Smooth muscle cell (in vitro differentiated cells): Measurements from ENCODE around the gene LHX6. TPM values are rescaled to one million over a fixed set of nuclear protein-coding genes. Genes with fewer than 3 reads are reported as not detected.

Source experiments
- DNase-seq: peaks from one replicate; lab custom pipeline; 2025; ENCODE audit not compliant: unreplicated experiment; lab: John Stamatoyannopoulos, UW
- H2AFZ ChIP-seq: fragments of 200-600 bp; sonication (generic); 2 replicates; pipeline ENCODE4 v1.6.0; 2016; ENCODE audit warnings: antibody characterized with exemption, low read depth, mild to moderate bottlenecking
- H3F3A ChIP-seq: fragments of 200-600 bp; sonication (generic); 2 replicates; pipeline ENCODE4 v1.6.0; 2017; ENCODE audit warnings: antibody characterized with exemption, low read depth
- H3K27ac ChIP-seq: fragments of 200-600 bp; sonication (generic); 2 replicates; pipeline ENCODE4 v1.5.1; 2016; ENCODE audit warnings: low read depth, mild to moderate bottlenecking
- H3K27me3 ChIP-seq: fragments of 200-600 bp; sonication (generic); 2 replicates; pipeline ENCODE4 v1.6.1; 2016; ENCODE audit warnings: low read depth, mild to moderate bottlenecking
- H3K36me3 ChIP-seq: fragments of 200-600 bp; sonication (generic); 2 replicates; pipeline ENCODE4 v1.5.1; 2016; ENCODE audit warnings: low read depth
- H3K4me1 ChIP-seq: fragments of 200-600 bp; sonication (generic); 2 replicates; pipeline ENCODE4 v1.5.1; 2016; ENCODE audit warnings: low read depth
- H3K4me2 ChIP-seq: fragments of 200-600 bp; sonication (generic); 2 replicates; pipeline ENCODE4 v1.6.0; 2016; ENCODE audit warnings: mild to moderate bottlenecking
- H3K4me3 ChIP-seq: fragments of 200-600 bp; sonication (generic); 2 replicates; pipeline ENCODE4 v1.5.1; 2016; ENCODE audit warnings: mild to moderate bottlenecking
- H3K79me2 ChIP-seq: fragments of 200-600 bp; sonication (generic); 2 replicates; pipeline ENCODE4 v1.6.0; 2016; ENCODE audit warnings: low read depth, mild to moderate bottlenecking
- H3K9ac ChIP-seq: fragments of 200-600 bp; sonication (generic); 2 replicates; pipeline ENCODE4 v1.6.0; 2016; ENCODE audit warnings: low read depth
- H3K9me3 ChIP-seq: fragments of 200-600 bp; sonication (generic); replicated peaks from 2 replicates; pipeline ENCODE4 v1.5.1; 2016; ENCODE audit warnings: low read depth
- H4K20me1 ChIP-seq: fragments of 200-600 bp; sonication (generic); 2 replicates; pipeline ENCODE4 v1.6.0; 2016; ENCODE audit warnings: low read depth
- WGBS: methylation state at CpG from one replicate; pipeline ENCODE4 v1.1.7; 2016; ENCODE audit warnings: low lambda C conversion rate; 5-methylcytosine and 5-hydroxymethylcytosine counted together
- polyA plus RNA-seq: library from polyadenylated mRNA; unstranded; fragments of >200 nt; fragmentation: Nextera tagmentation; extraction: Ambion mirVana; gene quantifications from 2 replicates; pipeline ENCODE4 v1.2.1, GENCODE V29; 2016
- total RNA-seq: library from RNA; depleted of rRNA; stranded (reverse); fragments of >200 nt; gene quantifications from 2 replicates; pipeline ENCODE4 v1.2.3, GENCODE V29; 2014
- TF ChIP-seq, protein P1 (sequence below): fragments of 200-600 bp; sonication (generic); IDR thresholded peaks from 2 replicates; pipeline ENCODE4 v1.5.1; 2017; ENCODE audit warnings: borderline replicate concordance, mild to moderate bottlenecking, antibody characterized with exemption; ENCODE audit not compliant: insufficient read depth, poor library complexity, severe bottlenecking

The LHX6 gene
- total and polyA plus RNA-seq, 2 experiments from 2014 or later = not detected

DNA sequence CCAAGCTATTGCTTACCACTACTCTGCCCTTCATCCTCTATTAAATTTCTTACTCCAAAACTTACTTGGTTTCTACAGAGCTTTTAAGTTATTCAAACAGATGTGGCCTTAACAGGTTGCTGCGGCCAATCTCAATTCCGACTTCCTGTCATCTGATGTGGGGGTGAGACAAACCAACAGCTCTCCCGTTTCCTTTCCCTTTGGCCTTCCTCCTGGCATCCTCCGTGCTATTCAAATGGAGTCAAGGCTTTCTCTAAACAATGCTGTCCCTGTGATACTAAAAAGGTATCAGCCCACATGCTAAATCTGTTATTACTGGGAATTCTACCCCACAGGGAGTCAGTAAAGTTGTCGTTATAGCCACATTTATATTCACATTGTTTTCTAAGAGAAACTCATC lies 24.0 kb upstream of the LHX6 start:
- H3K27me3 ChIP-seq = no peaks in the 10 kb centered on the region
- 77% methylated on average over 5 of the region's 5 CpGs for WGBS
- DNase-seq = no peak
- H3K4me1 ChIP-seq = no peaks in the 10 kb centered on the region
- no peaks in the 10 kb centered on the region for H3K9me3 ChIP-seq
- no peak overlapping the region for H3K4me3 ChIP-seq
- TF ChIP-seq, protein P1, sequence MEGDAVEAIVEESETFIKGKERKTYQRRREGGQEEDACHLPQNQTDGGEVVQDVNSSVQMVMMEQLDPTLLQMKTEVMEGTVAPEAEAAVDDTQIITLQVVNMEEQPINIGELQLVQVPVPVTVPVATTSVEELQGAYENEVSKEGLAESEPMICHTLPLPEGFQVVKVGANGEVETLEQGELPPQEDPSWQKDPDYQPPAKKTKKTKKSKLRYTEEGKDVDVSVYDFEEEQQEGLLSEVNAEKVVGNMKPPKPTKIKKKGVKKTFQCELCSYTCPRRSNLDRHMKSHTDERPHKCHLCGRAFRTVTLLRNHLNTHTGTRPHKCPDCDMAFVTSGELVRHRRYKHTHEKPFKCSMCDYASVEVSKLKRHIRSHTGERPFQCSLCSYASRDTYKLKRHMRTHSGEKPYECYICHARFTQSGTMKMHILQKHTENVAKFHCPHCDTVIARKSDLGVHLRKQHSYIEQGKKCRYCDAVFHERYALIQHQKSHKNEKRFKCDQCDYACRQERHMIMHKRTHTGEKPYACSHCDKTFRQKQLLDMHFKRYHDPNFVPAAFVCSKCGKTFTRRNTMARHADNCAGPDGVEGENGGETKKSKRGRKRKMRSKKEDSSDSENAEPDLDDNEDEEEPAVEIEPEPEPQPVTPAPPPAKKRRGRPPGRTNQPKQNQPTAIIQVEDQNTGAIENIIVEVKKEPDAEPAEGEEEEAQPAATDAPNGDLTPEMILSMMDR = no peak
- H3F3A ChIP-seq = no peaks in the 10 kb centered on the region
- peaks cover 56% of the 10 kb centered on the region for H4K20me1 ChIP-seq
- peaks cover 9% of the 10 kb centered on the region for H3K79me2 ChIP-seq
- H2AFZ ChIP-seq = no peak overlapping the region
- peaks cover 15% of the 10 kb centered on the region for H3K36me3 ChIP-seq
- no peak overlapping the region for H3K9ac ChIP-seq
- no peak overlapping the region for H3K27ac ChIP-seq
- H3K4me2 ChIP-seq = no peak overlapping the region

DNA sequence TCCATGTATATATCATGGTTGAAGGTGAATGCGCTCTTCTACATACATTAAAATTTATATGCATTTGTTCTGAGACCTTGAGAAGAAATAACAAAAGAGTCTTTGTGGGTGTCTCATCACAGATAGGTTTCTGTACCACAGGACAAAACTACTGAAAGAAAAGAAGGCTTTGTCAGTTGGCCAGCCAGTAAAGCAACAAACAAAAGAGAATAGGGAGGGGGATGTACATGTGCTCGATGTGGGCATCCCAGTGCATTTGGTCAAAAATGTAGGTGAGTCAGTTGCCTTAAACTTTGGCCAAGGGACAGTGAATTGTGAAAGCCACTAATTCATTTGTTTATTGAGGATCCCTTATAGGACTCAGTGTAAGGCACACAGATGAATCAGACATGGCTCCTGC lies 22.6 kb upstream of the LHX6 start:
- DNase-seq = no peak
- H4K20me1 ChIP-seq = peaks cover 45% of the 10 kb centered on the region
- TF ChIP-seq, protein P1 = no peak
- H2AFZ ChIP-seq = no peak overlapping the region
- no peak overlapping the region for H3K4me3 ChIP-seq
- no peak overlapping the region for H3K27ac ChIP-seq
- H3F3A ChIP-seq = no peaks in the 10 kb centered on the region
- 99% methylated on average over 2 of the region's 2 CpGs for WGBS
- H3K4me1 ChIP-seq = no peaks in the 10 kb centered on the region
- peaks cover 3% of the 10 kb centered on the region for H3K79me2 ChIP-seq
- no peaks in the 10 kb centered on the region for H3K27me3 ChIP-seq
- H3K9me3 ChIP-seq = no peaks in the 10 kb centered on the region
- H3K36me3 ChIP-seq = peaks cover 17% of the 10 kb centered on the region
- H3K4me2 ChIP-seq = no peak overlapping the region
- H3K9ac ChIP-seq = no peak overlapping the region

DNA sequence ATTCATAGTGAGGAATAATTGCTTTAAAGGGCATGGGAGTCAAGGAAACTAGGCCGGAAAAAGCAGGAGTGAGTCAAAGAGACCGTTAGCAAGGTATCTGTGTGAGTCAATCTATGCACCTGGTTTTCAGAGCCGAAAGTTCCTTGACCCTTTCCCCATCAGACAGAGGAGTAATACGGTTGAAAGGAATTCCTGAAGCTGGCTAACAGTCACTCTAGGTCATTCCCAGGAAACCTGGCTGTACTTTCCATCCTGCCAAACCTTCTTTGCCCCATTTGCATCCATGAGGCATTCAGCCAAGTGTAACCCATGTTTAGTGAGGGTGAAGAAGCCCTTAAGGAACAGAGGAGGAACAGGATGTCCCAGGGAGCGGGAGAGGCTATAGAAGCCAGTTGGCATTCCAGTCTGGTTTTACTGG lies 19.7 kb upstream of the LHX6 start:
- Histone ChIP-seq H3K27me3 (no peaks in the 10 kb centered on the region), H3K36me3 (peaks cover 37% of the 10 kb centered on the region), H3K27ac (no peak overlapping the region), H3K4me3 (no peak overlapping the region), H3K4me2 (no peak overlapping the region), H3K9ac (no peak overlapping the region), H4K20me1 (peaks cover 22% of the 10 kb centered on the region), H3K4me1 (no peaks in the 10 kb centered on the region), H3K79me2 (no peaks in the 10 kb centered on the region), H3F3A (no peaks in the 10 kb centered on the region), H3K9me3 (no peaks in the 10 kb centered on the region), H2AFZ (no peak overlapping the region)
- no peak for DNase-seq
- TF ChIP-seq, protein P1 = no peak
- 90% methylated on average over 5 of the region's 5 CpGs for WGBS

DNA sequence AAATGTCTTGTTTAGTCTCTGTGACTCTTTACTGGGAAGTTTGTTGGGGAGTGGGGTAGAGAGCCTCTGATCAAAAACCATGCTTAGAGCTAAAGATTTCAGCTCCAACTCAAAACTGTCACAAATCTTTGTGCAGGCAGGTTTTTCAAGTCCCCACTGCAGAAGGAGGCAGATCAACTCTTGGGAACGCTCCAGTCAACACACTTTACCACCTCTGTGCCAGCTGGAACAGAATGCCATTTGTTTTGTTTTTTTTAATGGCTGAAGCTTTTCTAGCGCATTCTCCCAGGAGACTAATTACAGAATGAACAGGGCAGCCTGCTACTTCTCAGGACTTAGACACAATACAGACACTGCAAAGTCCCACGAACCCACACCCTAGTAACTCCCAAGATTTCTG lies 17.9 kb upstream of the LHX6 start:
- peaks cover 4% of the 10 kb centered on the region for H4K20me1 ChIP-seq
- no peaks in the 10 kb centered on the region for H3K79me2 ChIP-seq
- no peak overlapping the region for H2AFZ ChIP-seq
- no peak overlapping the region for H3K9ac ChIP-seq
- 94% methylated on average over 3 of the region's 3 CpGs for WGBS
- H3K27ac ChIP-seq = no peak overlapping the region
- TF ChIP-seq, protein P1 = no peak
- no peaks in the 10 kb centered on the region for H3F3A ChIP-seq
- H3K9me3 ChIP-seq = no peaks in the 10 kb centered on the region
- DNase-seq = no peak
- no peak overlapping the region for H3K4me3 ChIP-seq
- no peaks in the 10 kb centered on the region for H3K4me1 ChIP-seq
- peaks cover 36% of the 10 kb centered on the region for H3K36me3 ChIP-seq
- no peak overlapping the region for H3K4me2 ChIP-seq
- H3K27me3 ChIP-seq = no peaks in the 10 kb centered on the region
